NOMO-1 (cell line): ENCODE data around the gene PCBP3.
"Not testable (repeated sequence)": the region's sequence is repeated elsewhere in the genome, so short reads cannot be mapped to it uniquely, and the experiment has no call there.

Source experiments
- DNase-seq, 2 experiments: peaks; one replicate each; lab custom pipeline; 2025; ENCODE audit not compliant: unreplicated experiment in 2 of 2; lab: John Stamatoyannopoulos, UW

Gene PCBP3

GRCh38 chr21:45634511-45635183, 8.9 kb upstream of the PCBP3 start:
- DNase-seq, result no peak

GRCh38 chr21:45635271-45636151, 8.0 kb upstream of the PCBP3 start:
- no peak for DNase-seq

GRCh38 chr21:45636459-45636858, 7.1 kb upstream of the PCBP3 start:
- DNase-seq, result no peak

GRCh38 chr21:45636951-45637646, 6.4 kb upstream of the PCBP3 start:
- DNase-seq, result no peak

GRCh38 chr21:45637883-45638282, 5.6 kb upstream of the PCBP3 start:
- no peak for DNase-seq

- DNase-seq, result no peak
Observed at GRCh38 chr21:45638707-45639106, 4.8 kb upstream of the PCBP3 start.

- DNase-seq, result no peak
Observed at GRCh38 chr21:45639206-45640000, 4.1 kb upstream of the PCBP3 start.

- peak; percentile 30 to 54 for DNase-seq
Observed at GRCh38 chr21:45640001-45640887, 3.3 kb upstream of the PCBP3 start.

- no peak for DNase-seq
Observed at GRCh38 chr21:45640888-45641479, 2.5 kb upstream of the PCBP3 start.

- no peak for DNase-seq
Observed at GRCh38 chr21:45641480-45642035, 2.0 kb upstream of the PCBP3 start.

GRCh38 chr21:45642122-45642813, 1.3 kb upstream of the PCBP3 start:
- no peak for DNase-seq

- DNase-seq, result peak; percentile 10 to 21
Observed at GRCh38 chr21:45644041-45644906, 749 bp downstream of the PCBP3 start.

- DNase-seq, result peak in 1 of 2 experiments; percentile 7
Observed at GRCh38 chr21:45651921-45652320, 8.4 kb downstream of the PCBP3 start.

GRCh38 chr21:45655124-45655523, 11.6 kb downstream of the PCBP3 start:
- DNase-seq, result no peak

- DNase-seq, result not testable (repeated sequence)
Observed at GRCh38 chr21:45656114-45656513, 12.6 kb downstream of the PCBP3 start.

GRCh38 chr21:45661913-45662622, 18.5 kb downstream of the PCBP3 start:
- DNase-seq, result not testable (repeated sequence)
